HG03066 (cell line): Measurements from ENCODE around the gene PLEKHA5.

ENCODE experiments used
- ATAC-seq: cut with Tn5 transposase; IDR thresholded peaks from one replicate; pipeline ENCODE4 v1.9.1; 2021; ENCODE audit warnings: low read depth; ENCODE audit not compliant: unreplicated experiment

The PLEKHA5 gene

GRCh38 chr12:19251481-19252132 lies 122.1 kb downstream of the PLEKHA5 start:
- no peak for ATAC-seq

GRCh38 chr12:19260135-19260534 lies 130.6 kb downstream of the PLEKHA5 start:
- ATAC-seq, result no peak

GRCh38 chr12:19261773-19262172 lies 132.2 kb downstream of the PLEKHA5 start:
- ATAC-seq, result no peak

GRCh38 chr12:19263672-19264071 lies 134.1 kb downstream of the PLEKHA5 start:
- ATAC-seq, result no peak

- ATAC-seq, result no peak
Measured at GRCh38 chr12:19273482-19274330, 144.2 kb downstream of the PLEKHA5 start.

- no peak for ATAC-seq
Measured at GRCh38 chr12:19276767-19277166, 147.2 kb downstream of the PLEKHA5 start.

GRCh38 chr12:19277711-19278110 lies 148.2 kb downstream of the PLEKHA5 start:
- ATAC-seq, result no peak

GRCh38 chr12:19278407-19278806 lies 148.9 kb downstream of the PLEKHA5 start:
- no peak for ATAC-seq

GRCh38 chr12:19282133-19282699 lies 152.7 kb downstream of the PLEKHA5 start:
- no peak for ATAC-seq

- ATAC-seq, result no peak
Measured at GRCh38 chr12:19284658-19285057, 155.1 kb downstream of the PLEKHA5 start.

- no peak for ATAC-seq
Measured at GRCh38 chr12:19285793-19286448, 156.4 kb downstream of the PLEKHA5 start.

GRCh38 chr12:19287302-19287701 lies 157.8 kb downstream of the PLEKHA5 start:
- no peak for ATAC-seq

- ATAC-seq, result no peak
Measured at GRCh38 chr12:19288161-19288560, 158.6 kb downstream of the PLEKHA5 start.

GRCh38 chr12:19288603-19289244 lies 159.2 kb downstream of the PLEKHA5 start:
- ATAC-seq, result no peak

- no peak for ATAC-seq
Measured at GRCh38 chr12:19298836-19299605, 169.5 kb downstream of the PLEKHA5 start.

- no peak for ATAC-seq
Measured at GRCh38 chr12:19299765-19300164, 170.2 kb downstream of the PLEKHA5 start.

GRCh38 chr12:19301223-19301622 lies 171.7 kb downstream of the PLEKHA5 start:
- no peak for ATAC-seq

GRCh38 chr12:19301688-19302087 lies 172.2 kb downstream of the PLEKHA5 start:
- ATAC-seq, result no peak

GRCh38 chr12:19302100-19302640 lies 172.6 kb downstream of the PLEKHA5 start:
- no peak for ATAC-seq

- ATAC-seq, result no peak
Measured at GRCh38 chr12:19303496-19303895, 174.0 kb downstream of the PLEKHA5 start.
